ENCODE measurements around the gene GPR101. TPM values are rescaled to one million over a fixed set of nuclear protein-coding genes. Genes with fewer than 3 reads are reported as not detected.
A peak's percentile ranks its signal among the peaks of the same experiment; 100 is the strongest.

GPR101 gene
- total and polyA plus RNA-seq, 9 donors = not detected

DNA sequence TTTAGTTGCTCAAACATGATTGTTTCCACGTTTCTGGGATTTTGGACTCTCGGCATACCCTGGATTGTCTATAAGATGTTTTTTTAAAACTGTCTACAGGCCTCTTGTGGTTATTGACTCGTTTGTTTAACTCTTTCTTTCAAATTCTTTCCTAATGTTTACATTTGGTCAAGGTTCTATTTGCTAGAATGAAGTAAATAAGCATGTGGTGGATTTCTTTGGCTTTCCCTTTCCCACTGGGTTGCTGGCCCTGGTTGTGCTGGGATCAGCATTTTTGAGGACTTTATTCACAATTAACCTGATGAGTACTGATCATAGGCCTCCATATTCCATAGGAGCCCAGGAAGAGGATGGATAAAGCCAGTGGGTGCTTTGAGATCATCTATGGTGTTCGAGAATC is 11.1 kb upstream of the GPR101 start:
- no CpG with 5 or more reads among the region's 4 CpGs for WGBS (ENCODE audit: insufficient coverage)
- H3K27ac ChIP-seq (ENCODE audit: low read length) = no peak overlapping the region

DNA sequence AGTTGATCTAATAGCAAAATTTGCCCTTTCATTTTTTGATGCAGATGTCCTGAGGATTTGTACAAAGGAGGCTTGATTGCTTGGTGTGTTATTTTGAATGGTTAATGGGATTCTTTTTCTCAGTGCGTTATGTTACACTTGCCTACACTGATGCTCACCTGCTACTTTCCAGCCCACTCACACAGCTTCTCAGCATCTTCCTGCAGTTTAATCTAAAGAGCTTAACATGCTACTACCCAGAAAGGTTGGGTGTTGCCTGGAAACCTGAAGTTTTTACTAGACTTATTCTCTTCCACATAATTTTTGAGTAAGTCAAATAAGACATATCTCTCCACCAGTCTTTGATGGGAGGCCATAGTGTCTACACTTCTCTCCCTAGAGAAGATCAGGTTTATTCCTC is 9.9 kb upstream of the GPR101 start:
- Histone ChIP-seq H3K9me3 (replicated peaks; ENCODE audit: control insufficient read depth, low read depth, low read length) (no peaks in the 10 kb centered on the region), H3K4me3 (ENCODE audit: low read length) (no peak overlapping the region), H3K36me3 (ENCODE audit: control insufficient read depth, insufficient read depth, low read length) (no peaks in the 10 kb centered on the region), H3K4me1 (ENCODE audit: control insufficient read depth, insufficient read depth, low read length) (no peaks in the 10 kb centered on the region), H3K27ac (ENCODE audit: low read length) (no peak overlapping the region), H3K27me3 (ENCODE audit: control insufficient read depth, insufficient read depth, low read length) (peaks cover 11% of the 10 kb centered on the region)
- no CpG with 5 or more reads among the region's 1 CpG for WGBS (ENCODE audit: insufficient coverage)
- no peak for DNase-seq

More for the DNA sequence above, 11.1 kb upstream of the GPR101 start:
- H3K9me3 ChIP-seq (replicated peaks; ENCODE audit: control insufficient read depth, low read depth, low read length) = no peaks in the 10 kb centered on the region
- DNase-seq = no peak
- no peak overlapping the region for H3K4me3 ChIP-seq (ENCODE audit: low read length)
- peaks cover 13% of the 10 kb centered on the region for H3K27me3 ChIP-seq (ENCODE audit: control insufficient read depth, insufficient read depth, low read length)
- no peaks in the 10 kb centered on the region for H3K4me1 ChIP-seq (ENCODE audit: control insufficient read depth, insufficient read depth, low read length)
- H3K36me3 ChIP-seq (ENCODE audit: control insufficient read depth, insufficient read depth, low read length) = no peaks in the 10 kb centered on the region

DNA sequence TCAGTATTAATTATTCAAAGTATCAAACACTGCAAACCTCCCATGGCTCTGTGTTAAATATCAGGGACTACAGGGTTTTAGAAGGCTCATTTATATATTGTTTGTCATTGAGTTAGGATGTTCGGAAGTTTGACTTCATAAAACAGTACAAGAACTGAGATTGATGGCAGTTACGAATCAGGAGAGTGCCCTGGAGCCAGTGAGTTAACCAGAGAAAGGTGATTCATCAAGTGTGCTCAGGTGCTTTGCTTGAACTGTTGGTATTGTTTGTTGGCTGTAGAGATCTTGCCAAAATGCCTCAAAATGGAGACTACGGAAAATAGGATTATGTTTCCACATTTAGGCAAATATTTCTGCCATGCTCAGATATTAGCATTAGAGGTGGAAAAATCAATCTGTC is 7.5 kb upstream of the GPR101 start:
- Histone ChIP-seq H3K36me3 (ENCODE audit: control insufficient read depth, insufficient read depth, low read length) (no peaks in the 10 kb centered on the region), H3K4me1 (ENCODE audit: control insufficient read depth, insufficient read depth, low read length) (no peaks in the 10 kb centered on the region), H3K27ac (ENCODE audit: low read length) (no peak overlapping the region), H3K4me3 (ENCODE audit: low read length) (no peak overlapping the region), H3K9me3 (replicated peaks; ENCODE audit: control insufficient read depth, low read depth, low read length) (no peaks in the 10 kb centered on the region), H3K27me3 (ENCODE audit: control insufficient read depth, insufficient read depth, low read length) (peaks cover 12% of the 10 kb centered on the region)
- 88% methylated on average over 2 of the region's 3 CpGs for WGBS (ENCODE audit: insufficient coverage)
- no peak for DNase-seq

DNA sequence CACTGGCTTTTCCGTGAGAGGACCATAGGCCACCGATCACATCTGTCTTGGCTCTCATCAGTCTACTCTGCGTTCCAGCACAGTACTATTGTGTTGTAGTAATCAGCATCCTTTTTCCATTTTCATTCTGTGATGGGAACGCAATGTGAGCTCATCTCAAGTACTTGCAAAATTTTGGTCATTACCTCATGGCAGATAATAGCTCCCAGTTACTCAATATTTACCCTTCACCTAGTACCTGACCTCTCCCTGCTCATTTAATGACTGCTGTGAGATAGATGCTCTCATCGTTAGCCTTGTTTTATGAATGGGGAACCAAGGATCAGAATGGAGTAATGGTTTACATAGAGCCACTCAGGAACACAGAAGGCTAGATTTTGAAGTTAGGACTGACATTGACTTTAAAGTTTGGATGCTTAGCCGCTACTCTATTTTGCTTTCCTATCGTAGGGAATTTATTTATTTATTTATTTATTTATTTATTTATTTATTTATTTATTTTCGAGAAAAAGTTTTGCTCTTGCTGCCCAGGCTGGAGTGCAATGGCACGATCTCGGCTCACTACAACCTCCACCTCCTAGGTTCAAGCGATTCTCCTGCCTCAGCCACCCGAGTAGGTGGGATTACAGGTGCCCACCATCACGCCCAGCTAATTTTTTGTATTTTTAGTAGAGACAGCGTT is 6.5 kb upstream of the GPR101 start:
- H3K4me3 ChIP-seq (ENCODE audit: low read length) = no peak overlapping the region
- no peak for DNase-seq
- H3K27ac ChIP-seq (ENCODE audit: low read length) = no peak overlapping the region
- H3K27me3 ChIP-seq (ENCODE audit: control insufficient read depth, insufficient read depth, low read length) = peaks cover 19% of the 10 kb centered on the region
- H3K4me1 ChIP-seq (ENCODE audit: control insufficient read depth, insufficient read depth, low read length) = no peaks in the 10 kb centered on the region
- no peaks in the 10 kb centered on the region for H3K9me3 ChIP-seq (replicated peaks; ENCODE audit: control insufficient read depth, low read depth, low read length)
- no peaks in the 10 kb centered on the region for H3K36me3 ChIP-seq (ENCODE audit: control insufficient read depth, insufficient read depth, low read length)
- WGBS (ENCODE audit: insufficient coverage) = 75% methylated on average over 2 of the region's 14 CpGs

DNA sequence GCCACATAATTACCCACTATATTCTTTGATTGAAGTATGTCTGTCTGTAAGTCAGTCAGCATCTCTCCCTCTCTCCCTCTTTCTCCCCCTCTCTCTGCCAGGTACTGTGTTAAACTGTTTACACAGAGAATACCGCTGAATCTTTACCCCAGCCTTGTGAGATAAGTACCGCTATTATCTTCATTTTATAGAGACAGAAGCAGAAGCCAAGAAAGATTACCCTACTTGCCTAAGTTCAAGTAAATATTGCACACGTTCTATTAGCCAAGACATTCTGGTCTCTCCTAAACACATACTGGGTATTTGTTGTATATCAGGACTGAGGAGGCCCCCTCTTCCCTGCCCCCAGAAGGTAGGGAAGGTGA is 695 bp upstream of the GPR101 start:
- H3K4me1 ChIP-seq (ENCODE audit: control insufficient read depth, insufficient read depth, low read length) = peaks cover 5% of the 10 kb centered on the region
- H3K9me3 ChIP-seq (replicated peaks; ENCODE audit: control insufficient read depth, low read depth, low read length) = no peaks in the 10 kb centered on the region
- no peak overlapping the region for H3K4me3 ChIP-seq (ENCODE audit: low read length)
- no peaks in the 10 kb centered on the region for H3K36me3 ChIP-seq (ENCODE audit: control insufficient read depth, insufficient read depth, low read length)
- no peak for DNase-seq
- peaks cover 68% of the 10 kb centered on the region for H3K27me3 ChIP-seq (ENCODE audit: control insufficient read depth, insufficient read depth, low read length)
- H3K27ac ChIP-seq (ENCODE audit: low read length) = no peak overlapping the region
- WGBS (ENCODE audit: insufficient coverage) = 14% methylated on average over 1 of the region's 3 CpGs

DNA sequence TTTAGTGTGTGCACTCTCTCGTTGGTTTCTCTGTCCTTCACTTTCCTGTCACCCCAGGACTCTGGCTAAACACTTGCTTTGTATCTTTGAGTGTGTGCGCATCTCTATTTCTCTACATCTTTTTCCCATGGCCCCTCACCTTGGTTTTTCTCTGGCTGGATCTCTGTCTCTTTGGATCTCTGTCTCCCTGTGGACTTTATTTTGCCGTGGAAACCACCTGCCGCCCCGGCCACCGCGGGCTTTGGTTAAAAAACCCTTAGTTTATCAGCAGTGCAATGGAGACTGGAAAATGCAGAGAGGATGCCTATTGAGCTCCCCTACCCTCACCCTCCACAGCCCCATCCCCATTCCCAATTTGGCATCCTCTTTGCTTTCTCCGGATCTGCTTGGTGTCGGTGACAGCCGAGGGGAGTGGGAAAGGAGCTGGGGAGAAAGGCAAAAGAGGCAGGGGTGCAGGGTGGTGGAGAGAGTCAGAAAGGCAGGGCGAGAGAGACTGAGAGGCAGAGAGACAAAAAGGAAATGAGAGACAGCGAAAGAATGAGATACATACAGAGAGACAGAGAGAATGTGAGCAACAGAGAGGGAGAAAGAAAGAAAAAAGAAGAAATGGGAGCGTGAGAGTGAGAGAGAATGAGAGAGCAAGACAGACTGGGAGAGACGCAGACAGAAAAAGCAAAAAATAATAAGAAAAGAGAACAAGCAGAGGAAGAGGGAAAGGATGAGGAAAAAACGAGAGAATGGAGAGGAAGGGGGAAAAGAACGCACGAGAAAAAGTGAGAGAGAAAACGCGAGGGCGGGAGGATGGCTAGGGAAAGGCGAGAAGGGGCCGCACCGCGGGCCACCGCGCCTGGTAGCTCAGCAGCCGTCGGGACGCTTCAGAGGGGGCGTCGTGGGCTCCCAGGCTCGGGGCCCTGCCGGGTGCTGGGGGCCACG is 688 bp downstream of the GPR101 start:
- Histone ChIP-seq H3K27ac (ENCODE audit: low read length) (no peak overlapping the region), H3K36me3 (ENCODE audit: control insufficient read depth, insufficient read depth, low read length) (no peaks in the 10 kb centered on the region), H3K27me3 (ENCODE audit: control insufficient read depth, insufficient read depth, low read length) (peaks cover 68% of the 10 kb centered on the region), H3K4me3 (ENCODE audit: low read length) (no peak overlapping the region), H3K4me1 (ENCODE audit: control insufficient read depth, insufficient read depth, low read length) (peaks cover 5% of the 10 kb centered on the region), H3K9me3 (replicated peaks; ENCODE audit: control insufficient read depth, low read depth, low read length) (no peaks in the 10 kb centered on the region)
- no peak for DNase-seq
- whole genome bisulfite sequencing (ENCODE audit: insufficient coverage) = 30% methylated on average over 29 of the region's 34 CpGs

DNA sequence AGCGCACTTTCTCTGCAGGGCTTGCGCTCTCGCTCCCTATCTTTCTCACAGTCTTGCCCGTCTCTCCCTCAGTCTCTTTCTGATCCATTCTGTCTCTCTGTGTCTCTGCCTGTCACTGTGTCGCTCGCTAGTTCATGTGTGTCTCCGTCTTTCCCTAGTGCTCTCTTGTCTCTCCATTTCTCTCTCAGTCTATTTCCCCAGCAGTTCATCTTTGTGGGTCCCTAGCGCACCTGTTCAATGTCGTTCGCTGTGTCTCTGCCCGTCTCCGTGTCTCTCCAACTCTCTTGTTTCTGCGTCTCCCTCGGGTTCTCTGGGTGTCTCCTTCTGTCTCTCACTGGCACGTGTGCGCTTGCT is 1.5 kb downstream of the GPR101 start:
- WGBS (ENCODE audit: insufficient coverage) = 31% methylated on average over 16 of the region's 16 CpGs
- Histone ChIP-seq H3K4me1 (ENCODE audit: control insufficient read depth, insufficient read depth, low read length) (peaks cover 5% of the 10 kb centered on the region), H3K4me3 (ENCODE audit: low read length) (peak overlapping the region; percentile 28), H3K27ac (ENCODE audit: low read length) (no peak overlapping the region), H3K27me3 (ENCODE audit: control insufficient read depth, insufficient read depth, low read length) (peaks cover 66% of the 10 kb centered on the region), H3K9me3 (replicated peaks; ENCODE audit: control insufficient read depth, low read depth, low read length) (no peaks in the 10 kb centered on the region), H3K36me3 (ENCODE audit: control insufficient read depth, insufficient read depth, low read length) (no peaks in the 10 kb centered on the region)
- no peak for DNase-seq

DNA sequence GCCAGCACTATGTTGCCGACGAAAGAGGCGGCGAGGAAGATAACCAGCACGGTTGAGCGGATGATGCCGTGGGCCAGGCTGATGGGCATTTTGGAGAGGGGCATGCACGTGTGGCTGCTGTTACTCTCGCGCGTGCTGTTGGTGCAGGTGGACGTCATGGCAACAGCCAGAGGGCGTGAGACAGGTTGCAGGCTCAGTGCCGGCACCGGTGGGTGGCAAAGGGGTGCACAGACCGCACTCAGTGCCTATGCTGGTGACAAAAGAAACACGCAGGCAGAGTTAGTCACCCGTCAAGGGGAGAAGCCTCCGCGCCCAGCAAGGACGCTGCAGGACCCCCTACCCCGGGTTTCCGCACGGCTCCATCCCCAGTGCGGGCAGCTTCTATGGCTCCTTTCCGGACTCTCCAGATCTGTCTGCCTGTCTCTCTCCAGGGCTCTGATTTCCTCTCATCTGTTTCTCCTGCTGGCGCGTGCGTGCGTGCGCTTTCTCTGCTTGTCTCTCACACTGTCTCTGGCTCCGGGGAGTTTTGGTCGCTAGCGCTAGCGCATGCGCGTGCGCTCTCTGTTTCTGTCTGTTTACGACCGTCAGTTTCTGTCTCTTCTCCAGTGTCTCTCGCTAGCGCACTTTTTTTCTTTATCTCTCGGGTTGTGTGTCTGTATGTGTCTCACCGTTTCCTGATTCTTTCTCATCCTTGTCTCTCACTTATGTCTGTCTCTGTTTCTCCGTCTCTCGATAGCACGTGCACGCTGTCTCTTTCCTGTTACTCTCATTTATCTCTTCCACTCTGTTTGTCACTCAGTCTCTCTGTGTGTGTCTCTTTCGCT is 2.1 kb downstream of the GPR101 start:
- DNase-seq = peak; percentile 51
- no peaks in the 10 kb centered on the region for H3K9me3 ChIP-seq (replicated peaks; ENCODE audit: control insufficient read depth, low read depth, low read length)
- no peak overlapping the region for H3K27ac ChIP-seq (ENCODE audit: low read length)
- no peaks in the 10 kb centered on the region for H3K36me3 ChIP-seq (ENCODE audit: control insufficient read depth, insufficient read depth, low read length)
- 42% methylated on average over 49 of the region's 49 CpGs for WGBS (ENCODE audit: insufficient coverage)
- H3K27me3 ChIP-seq (ENCODE audit: control insufficient read depth, insufficient read depth, low read length) = peaks cover 69% of the 10 kb centered on the region
- H3K4me1 ChIP-seq (ENCODE audit: control insufficient read depth, insufficient read depth, low read length) = peaks cover 5% of the 10 kb centered on the region
- H3K4me3 ChIP-seq (ENCODE audit: low read length) = peak overlapping the region; percentile 28

DNA sequence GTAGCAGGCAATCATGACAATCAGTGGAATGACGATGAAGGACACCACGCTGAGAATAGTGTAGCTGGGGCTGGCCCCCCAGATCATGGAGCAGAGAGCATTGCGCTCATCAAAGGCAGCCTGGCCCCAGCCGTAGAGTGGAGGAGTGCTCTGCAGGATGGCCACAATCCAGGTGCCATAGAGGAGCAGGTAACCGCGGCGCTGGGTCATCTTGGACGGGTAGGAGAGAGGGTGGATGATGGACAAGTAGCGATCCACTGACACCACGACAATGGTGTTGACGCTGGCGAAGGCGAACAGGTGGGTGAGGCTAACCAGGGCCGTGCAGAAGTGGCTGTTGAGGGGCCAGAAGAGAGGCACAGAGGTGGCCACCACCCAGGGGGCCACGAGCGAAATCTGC is 2.8 kb downstream of the GPR101 start:
- WGBS (ENCODE audit: insufficient coverage) = 36% methylated on average over 16 of the region's 16 CpGs
- peaks cover 5% of the 10 kb centered on the region for H3K4me1 ChIP-seq (ENCODE audit: control insufficient read depth, insufficient read depth, low read length)
- H3K4me3 ChIP-seq (ENCODE audit: low read length) = no peak overlapping the region
- DNase-seq = no peak
- H3K27me3 ChIP-seq (ENCODE audit: control insufficient read depth, insufficient read depth, low read length) = peaks cover 65% of the 10 kb centered on the region
- no peak overlapping the region for H3K27ac ChIP-seq (ENCODE audit: low read length)
- H3K36me3 ChIP-seq (ENCODE audit: control insufficient read depth, insufficient read depth, low read length) = no peaks in the 10 kb centered on the region
- no peaks in the 10 kb centered on the region for H3K9me3 ChIP-seq (replicated peaks; ENCODE audit: control insufficient read depth, low read depth, low read length)

DNA sequence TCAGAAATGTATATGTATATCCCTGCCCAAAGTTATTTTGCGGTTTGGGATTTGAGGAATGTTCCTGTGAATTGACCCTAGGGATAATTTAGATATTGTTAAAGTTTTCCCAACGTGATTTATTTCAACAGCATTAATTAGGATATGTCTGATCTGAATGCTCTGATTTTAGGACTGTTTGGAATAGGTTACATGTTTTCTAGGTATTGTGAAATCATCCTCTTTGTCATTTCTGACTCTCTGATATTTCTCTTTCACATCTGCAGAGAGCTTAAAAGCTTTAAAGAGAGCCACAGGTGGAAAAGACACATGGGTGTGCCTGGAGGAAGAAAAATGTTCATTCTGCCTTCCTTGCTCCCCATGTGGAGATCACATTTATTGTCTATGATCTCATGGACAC is 5.1 kb downstream of the GPR101 start:
- Histone ChIP-seq H3K27me3 (ENCODE audit: control insufficient read depth, insufficient read depth, low read length) (peaks cover 50% of the 10 kb centered on the region), H3K4me3 (ENCODE audit: low read length) (no peak overlapping the region)
- WGBS (ENCODE audit: insufficient coverage) = no CpG with 5 or more reads among the region's 2 CpGs

More for the DNA sequence above, 5.1 kb downstream of the GPR101 start:
- H3K27ac ChIP-seq (ENCODE audit: low read length) = no peak overlapping the region
- peaks cover 5% of the 10 kb centered on the region for H3K4me1 ChIP-seq (ENCODE audit: control insufficient read depth, insufficient read depth, low read length)
- DNase-seq = no peak
- H3K9me3 ChIP-seq (replicated peaks; ENCODE audit: control insufficient read depth, low read depth, low read length) = no peaks in the 10 kb centered on the region
- no peaks in the 10 kb centered on the region for H3K36me3 ChIP-seq (ENCODE audit: control insufficient read depth, insufficient read depth, low read length)

Data from muscle of leg (tissue), 11 donors.